ENCODE measurements around the gene ANKRD9. TPM values are rescaled to one million over a fixed set of nuclear protein-coding genes. Genes with fewer than 3 reads are reported as not detected.
A peak's percentile ranks its signal among the peaks of the same experiment; 100 is the strongest.

The ANKRD9 gene
- total and polyA plus RNA-seq, 9 of the 15 experiments (the other 6 are each of a cell fraction or from before 2014, with no cell fraction given), result 0.04 to 32.9 (median 5.3) TPM

DNA sequence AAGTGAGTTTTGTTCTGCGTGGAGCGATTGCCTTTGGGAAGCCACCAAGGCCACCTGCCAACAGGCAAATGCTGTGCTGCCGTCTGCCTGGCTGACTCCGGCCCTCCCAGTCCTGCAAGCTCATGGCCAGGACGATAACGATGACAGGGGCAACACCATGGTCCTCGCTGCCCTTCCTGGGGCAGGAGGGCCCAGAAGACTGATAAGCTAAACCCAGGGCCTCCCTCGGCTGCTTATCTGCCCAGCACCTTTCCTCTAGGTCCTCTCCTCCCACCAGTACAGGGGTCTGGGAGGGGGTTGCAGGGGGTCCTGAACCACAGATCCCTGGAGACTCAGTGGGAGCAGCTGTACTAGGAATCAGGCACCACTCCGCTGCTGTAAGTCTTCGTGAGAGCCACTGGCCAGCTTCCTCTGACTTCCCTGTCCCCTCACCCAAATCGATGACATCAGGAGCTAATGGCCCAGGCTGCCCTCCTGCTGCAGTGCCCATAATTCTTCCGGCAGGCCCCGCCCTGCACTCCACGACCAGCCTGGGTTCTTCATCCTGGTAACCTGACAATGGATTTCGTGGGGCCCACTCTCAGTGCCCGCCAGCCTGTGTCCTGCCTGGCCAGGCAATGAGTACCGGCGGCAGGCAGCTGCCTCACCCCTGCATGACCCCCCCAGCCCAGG, 5.1 kb downstream of the ANKRD9 start (continued):
- TF ChIP-seq, protein P1, sequence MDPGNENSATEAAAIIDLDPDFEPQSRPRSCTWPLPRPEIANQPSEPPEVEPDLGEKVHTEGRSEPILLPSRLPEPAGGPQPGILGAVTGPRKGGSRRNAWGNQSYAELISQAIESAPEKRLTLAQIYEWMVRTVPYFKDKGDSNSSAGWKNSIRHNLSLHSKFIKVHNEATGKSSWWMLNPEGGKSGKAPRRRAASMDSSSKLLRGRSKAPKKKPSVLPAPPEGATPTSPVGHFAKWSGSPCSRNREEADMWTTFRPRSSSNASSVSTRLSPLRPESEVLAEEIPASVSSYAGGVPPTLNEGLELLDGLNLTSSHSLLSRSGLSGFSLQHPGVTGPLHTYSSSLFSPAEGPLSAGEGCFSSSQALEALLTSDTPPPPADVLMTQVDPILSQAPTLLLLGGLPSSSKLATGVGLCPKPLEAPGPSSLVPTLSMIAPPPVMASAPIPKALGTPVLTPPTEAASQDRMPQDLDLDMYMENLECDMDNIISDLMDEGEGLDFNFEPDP (CRISPR knock-in tag; IDR thresholded peaks at IDR 0.05), result no peak
- TF ChIP-seq NCOR1 (IDR thresholded peaks at IDR 0.05) (peak; percentile 89), CTBP1 (IDR thresholded peaks at IDR 0.05; ENCODE audit: borderline replicate concordance) (peak; percentile 48; the same call in 1 of the 2 replicates), LEF1 (IDR thresholded peaks at IDR 0.05) (peak; percentile 55; the same call in 1 of the 2 replicates), TFAP4 (CRISPR knock-in tag; IDR thresholded peaks at IDR 0.05; ENCODE audit: borderline replicate concordance) (peak; percentile 43; the same call in 1 of the 2 replicates), ZNF436 (CRISPR knock-in tag; IDR thresholded peaks at IDR 0.05) (no peak), DNMT1 (IDR thresholded peaks at IDR 0.05) (no peak), SMARCA4 (IDR thresholded peaks at IDR 0.05) (peak; percentile 81), MCM3 (IDR thresholded peaks at IDR 0.05) (no peak), PHB2 (IDR thresholded peaks at IDR 0.05; ENCODE audit: low read depth) (peak; percentile 58; the same call in 1 of the 2 replicates), CCNT2 (IDR thresholded peaks at IDR 0.05; ENCODE audit: borderline replicate concordance, extremely low read depth, insufficient read length, low read depth, low read length) (no peak), ZNF239 (CRISPR knock-in tag; IDR thresholded peaks at IDR 0.05) (no peak), TAL1 (IDR thresholded peaks at IDR 0.05) (peak; percentile 86), ZNF347 (CRISPR knock-in tag; IDR thresholded peaks at IDR 0.05; ENCODE audit: low read depth) (no peak), MYBL2 (IDR thresholded peaks at IDR 0.05; ENCODE audit: low read depth) (no peak), MYBL2 (CRISPR knock-in tag; IDR thresholded peaks at IDR 0.05; ENCODE audit: borderline replicate concordance) (no peak)
- TF ChIP-seq, protein P2, sequence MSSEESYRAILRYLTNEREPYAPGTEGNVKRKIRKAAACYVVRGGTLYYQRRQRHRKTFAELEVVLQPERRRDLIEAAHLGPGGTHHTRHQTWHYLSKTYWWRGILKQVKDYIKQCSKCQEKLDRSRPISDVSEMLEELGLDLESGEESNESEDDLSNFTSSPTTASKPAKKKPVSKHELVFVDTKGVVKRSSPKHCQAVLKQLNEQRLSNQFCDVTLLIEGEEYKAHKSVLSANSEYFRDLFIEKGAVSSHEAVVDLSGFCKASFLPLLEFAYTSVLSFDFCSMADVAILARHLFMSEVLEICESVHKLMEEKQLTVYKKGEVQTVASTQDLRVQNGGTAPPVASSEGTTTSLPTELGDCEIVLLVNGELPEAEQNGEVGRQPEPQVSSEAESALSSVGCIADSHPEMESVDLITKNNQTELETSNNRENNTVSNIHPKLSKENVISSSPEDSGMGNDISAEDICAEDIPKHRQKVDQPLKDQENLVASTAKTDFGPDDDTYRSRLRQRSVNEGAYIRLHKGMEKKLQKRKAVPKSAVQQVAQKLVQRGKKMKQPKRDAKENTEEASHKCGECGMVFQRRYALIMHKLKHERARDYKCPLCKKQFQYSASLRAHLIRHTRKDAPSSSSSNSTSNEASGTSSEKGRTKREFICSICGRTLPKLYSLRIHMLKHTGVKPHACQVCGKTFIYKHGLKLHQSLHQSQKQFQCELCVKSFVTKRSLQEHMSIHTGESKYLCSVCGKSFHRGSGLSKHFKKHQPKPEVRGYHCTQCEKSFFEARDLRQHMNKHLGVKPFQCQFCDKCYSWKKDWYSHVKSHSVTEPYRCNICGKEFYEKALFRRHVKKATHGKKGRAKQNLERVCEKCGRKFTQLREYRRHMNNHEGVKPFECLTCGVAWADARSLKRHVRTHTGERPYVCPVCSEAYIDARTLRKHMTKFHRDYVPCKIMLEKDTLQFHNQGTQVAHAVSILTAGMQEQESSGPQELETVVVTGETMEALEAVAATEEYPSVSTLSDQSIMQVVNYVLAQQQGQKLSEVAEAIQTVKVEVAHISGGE (CRISPR knock-in tag; IDR thresholded peaks at IDR 0.05), result peak in 1 of 3 experiments; percentile 68; a peak in 2 of 6 replicates
